ENCODE results near the gene MEOX2. TPM values are rescaled to one million over a fixed set of nuclear protein-coding genes. Genes with fewer than 3 reads are reported as not detected.

Gene MEOX2
- total and polyA plus RNA-seq, 2 of the 8 experiments (the other 6 are each of a cell fraction or from before 2014, with no cell fraction given): 0.05 to 0.19 TPM

GRCh38 chr7:15662451-15662850 lies 24.0 kb downstream of the MEOX2 start:
- Histone ChIP-seq H3K23ac (ENCODE audit: insufficient read length) (no peak overlapping the region), H3K4me3 (ENCODE audit: extremely low read depth in 1 of 4, insufficient read depth in 2 of 4, low read depth in 3 of 4, low read length in 4 of 4) (no peak overlapping the region), H2BK12ac (ENCODE audit: low read depth, low read length) (no peak overlapping the region), H3K27me3 (replicated peaks in 1 of 4; ENCODE audit: control insufficient read depth in 3 of 4, extremely low read depth in 1 of 4, insufficient read depth in 3 of 4, low read length in 3 of 4) (no peaks in the 10 kb centered on the region), H3K18ac (ENCODE audit: extremely low read depth, low read length) (no peak overlapping the region), H2BK20ac (ENCODE audit: low read length) (no peak overlapping the region), H2BK120ac (replicated peaks; ENCODE audit: low read depth, low read length) (no peak overlapping the region), H3K14ac (ENCODE audit: insufficient read length) (no peak overlapping the region), H2AFZ (ENCODE audit: low read length) (no peak overlapping the region), H2BK15ac (ENCODE audit: low read length) (no peak overlapping the region), H3K4ac (replicated peaks; ENCODE audit: insufficient read length, low read depth, low read length) (no peak overlapping the region), H3K9me3 (ENCODE audit: insufficient read depth in 2 of 2, low read depth in 1 of 2, low read length in 1 of 2) (no peaks in the 10 kb centered on the region), H2BK5ac (ENCODE audit: low read depth, low read length) (no peak overlapping the region), H4K20me1 (replicated peaks in 1 of 2; ENCODE audit: control insufficient read depth in 1 of 2, insufficient read depth in 2 of 2, low read length in 2 of 2) (no peaks in the 10 kb centered on the region), H3K56ac (replicated peaks; ENCODE audit: insufficient read length, low read depth, low read length) (no peak overlapping the region), H3K9ac (replicated peaks in 1 of 4; ENCODE audit: extremely low read depth in 1 of 4, low read depth in 3 of 4, low read length in 3 of 4) (no peak overlapping the region), H4K5ac (ENCODE audit: insufficient read length, low read depth, low read length) (no peak overlapping the region), H3K4me1 (replicated peaks in 1 of 4; ENCODE audit: control insufficient read depth in 3 of 4, insufficient read depth in 4 of 4, low read length in 3 of 4) (no peaks in the 10 kb centered on the region), H4K91ac (replicated peaks; ENCODE audit: insufficient read length, low read length) (no peak overlapping the region), H3K4me2 (ENCODE audit: insufficient read depth in 1 of 2, low read depth in 2 of 2, low read length in 2 of 2) (no peak overlapping the region), H2AK5ac (ENCODE audit: low read depth, low read length) (no peak overlapping the region), H3K79me2 (ENCODE audit: control insufficient read depth in 1 of 2, insufficient read depth in 2 of 2, low read length in 2 of 2) (no peaks in the 10 kb centered on the region), H4K8ac (ENCODE audit: extremely low read depth, insufficient read depth, low read length) (no peak overlapping the region), H3K79me1 (ENCODE audit: low read depth, low read length) (no peaks in the 10 kb centered on the region), H3K36me3 (ENCODE audit: control insufficient read depth in 2 of 4, insufficient read depth in 4 of 4, low read length in 3 of 4) (no peaks in the 10 kb centered on the region), H3K27ac (ENCODE audit: low read depth, low read length) (no peak overlapping the region), H3K23me2 (ENCODE audit: low read depth, low read length) (no peaks in the 10 kb centered on the region)
- 88% methylated on average over 1 of the region's 1 CpG; no CpG with 5 or more reads in 1 of the 2 experiments for WGBS, 2 experiments (ENCODE audit: extremely low coverage in 1 of 2, insufficient coverage in 1 of 2, insufficient read length in 1 of 2, insufficient replicate concordance in 2 of 2, low coverage in 1 of 2, low lambda C conversion rate in 2 of 2, missing lambda C conversion rate in 1 of 2)
- FAIRE-seq: no peak
- ChIA-PET POLR2A (ENCODE audit: partially characterized antibody) (no interaction called here), CTCF (ENCODE audit: partially characterized antibody) (no interaction called here)
- no peak for DNase-seq (ENCODE audit: low read depth in 1 of 2, low spot score in 2 of 2)
- TF ChIP-seq EGR1 (IDR thresholded peaks at IDR 0.05; ENCODE audit: borderline replicate concordance, low read depth, low read length): no peak

Measured in H1 (cell line).